ENCODE measurements around the gene EIF2A. TPM values are rescaled to one million over a fixed set of nuclear protein-coding genes. Genes with fewer than 3 reads are reported as not detected.

The EIF2A gene
- total RNA-seq, 4 donors from 2014 or later = 98.4 to 178 (median 140) TPM

DNA sequence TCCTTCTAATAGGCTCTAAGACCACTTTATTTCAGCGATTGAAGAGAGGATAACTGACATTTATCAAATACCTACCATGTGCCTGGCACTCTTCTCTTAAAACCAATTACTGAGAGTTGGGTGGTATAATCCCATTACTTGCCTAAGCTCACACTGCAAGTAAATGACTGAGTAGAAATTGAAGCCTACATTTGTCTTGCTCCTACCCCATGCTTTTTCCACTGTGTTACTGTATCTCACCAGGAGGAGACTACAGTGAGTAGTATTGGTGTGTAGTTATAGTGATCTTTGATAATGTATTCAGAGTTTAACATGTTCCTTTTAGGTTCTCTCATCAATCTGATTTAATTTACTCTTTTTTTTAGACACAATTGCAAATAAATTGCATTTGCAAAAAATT is 20.7 kb downstream of the EIF2A start:
- Histone ChIP-seq H3K27ac (no peak overlapping the region), H3K4me3 (no peak overlapping the region), H3K27me3 (no peaks in the 10 kb centered on the region), H3K4me1 (no peaks in the 10 kb centered on the region), H3K9me3 (no peaks in the 10 kb centered on the region), H3K36me3 (peaks cover 7 to 94% of the 10 kb centered on the region in 2 donors)
- TF ChIP-seq CTCF (IDR thresholded peaks at IDR 0.05) (no peak), POLR2A (IDR thresholded peaks at IDR 0.05) (no peak), EP300 (IDR thresholded peaks at IDR 0.05) (no peak), POLR2AphosphoS5 (IDR thresholded peaks at IDR 0.05) (no peak)
- ATAC-seq = no peak
- WGBS, 2 donors (ENCODE audit: low coverage in 1 of 2) = 94 to 100% methylated on average over 1 of the region's 1 CpG

GRCh38 chr3:150577855-150578254 is 31.3 kb downstream of the EIF2A start:
- no peak for TF ChIP-seq POLR2A (IDR thresholded peaks at IDR 0.05)
- TF ChIP-seq EP300 (IDR thresholded peaks at IDR 0.05) = no peak
- no peak for TF ChIP-seq POLR2AphosphoS5 (IDR thresholded peaks at IDR 0.05)
- TF ChIP-seq CTCF (IDR thresholded peaks at IDR 0.05) = no peak
- peaks cover 0 to 81% of the 10 kb centered on the region in 2 donors for H3K36me3 ChIP-seq
- no peak for ATAC-seq

DNA sequence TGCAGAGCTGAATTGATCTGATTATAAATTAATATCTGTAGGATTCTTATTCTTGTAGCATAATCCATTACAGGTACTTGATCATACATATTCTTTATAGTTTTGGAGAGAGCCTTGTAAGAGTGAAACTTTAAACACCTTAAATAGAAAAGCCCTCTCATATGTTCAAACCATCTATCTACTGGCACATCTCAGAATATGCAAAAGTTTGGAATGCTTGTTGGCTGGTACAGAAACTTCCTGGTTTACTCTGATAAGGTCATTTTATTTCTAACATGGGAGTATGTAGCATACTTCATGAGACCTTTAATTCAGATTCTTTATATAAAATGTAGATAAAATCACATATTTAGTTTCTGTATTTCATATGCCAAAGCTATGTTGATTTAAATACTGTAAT is 34.6 kb downstream of the EIF2A start:
- peaks cover 3 to 82% of the 10 kb centered on the region in 2 donors for H3K36me3 ChIP-seq
- ATAC-seq = no peak
- TF ChIP-seq POLR2A (IDR thresholded peaks at IDR 0.05) (no peak), POLR2AphosphoS5 (IDR thresholded peaks at IDR 0.05) (no peak), CTCF (IDR thresholded peaks at IDR 0.05) (no peak), EP300 (IDR thresholded peaks at IDR 0.05) (no peak)
- no peak overlapping the region for H3K4me3 ChIP-seq
- no peaks in the 10 kb centered on the region for H3K27me3 ChIP-seq
- no peaks in the 10 kb centered on the region for H3K4me1 ChIP-seq
- H3K9me3 ChIP-seq = no peaks in the 10 kb centered on the region
- H3K27ac ChIP-seq = no peak overlapping the region

More at GRCh38 chr3:150577855-150578254, 31.3 kb downstream of the EIF2A start:
- 48 to 77% methylated on average over 1 of the region's 1 CpG for whole genome bisulfite sequencing, 2 donors (ENCODE audit: low coverage in 1 of 2)
- no peak overlapping the region for H3K27ac ChIP-seq
- H3K27me3 ChIP-seq = no peaks in the 10 kb centered on the region
- no peaks in the 10 kb centered on the region for H3K4me1 ChIP-seq
- H3K4me3 ChIP-seq = no peak overlapping the region
- no peaks in the 10 kb centered on the region for H3K9me3 ChIP-seq

DNA sequence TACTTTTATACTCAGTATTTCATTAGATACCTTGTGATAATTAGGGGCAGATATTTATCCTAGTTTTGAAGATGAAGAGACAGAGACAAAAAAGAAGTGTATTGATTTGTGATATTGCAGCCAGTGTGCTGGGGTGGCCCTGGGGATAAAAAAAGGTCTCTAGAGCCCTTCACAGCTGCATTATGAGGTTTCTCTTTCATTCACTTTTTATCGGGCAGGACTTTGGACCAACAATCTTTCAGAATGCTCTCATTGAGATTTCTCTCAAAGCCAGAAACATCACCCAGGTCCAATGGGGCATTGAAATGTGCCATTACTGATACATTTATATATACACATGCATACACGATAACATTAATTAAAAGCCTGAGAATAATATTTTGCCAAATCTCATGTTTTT is 36.0 kb downstream of the EIF2A start:
- no peaks in the 10 kb centered on the region for H3K27me3 ChIP-seq
- ATAC-seq = no peak
- TF ChIP-seq CTCF (IDR thresholded peaks at IDR 0.05) = no peak
- TF ChIP-seq POLR2A (IDR thresholded peaks at IDR 0.05) = no peak
- TF ChIP-seq EP300 (IDR thresholded peaks at IDR 0.05) = no peak
- no peak for TF ChIP-seq POLR2AphosphoS5 (IDR thresholded peaks at IDR 0.05)
- WGBS, 2 donors (ENCODE audit: low coverage in 1 of 2) = 92 to 93% methylated on average over 2 of the region's 2 CpGs
- H3K4me1 ChIP-seq = no peaks in the 10 kb centered on the region
- H3K9me3 ChIP-seq = no peaks in the 10 kb centered on the region
- peaks cover 3 to 67% of the 10 kb centered on the region in 2 donors for H3K36me3 ChIP-seq
- no peak overlapping the region for H3K27ac ChIP-seq
- H3K4me3 ChIP-seq = no peak overlapping the region

- no peaks in the 10 kb centered on the region for H3K27me3 ChIP-seq
- no peaks in the 10 kb centered on the region for H3K9me3 ChIP-seq
- H3K4me1 ChIP-seq = no peaks in the 10 kb centered on the region
- no peak overlapping the region for H3K27ac ChIP-seq
- H3K36me3 ChIP-seq = peaks cover 3 to 65% of the 10 kb centered on the region in 2 donors
- no peak overlapping the region for H3K4me3 ChIP-seq
- no peak for ATAC-seq
- TF ChIP-seq POLR2A (IDR thresholded peaks at IDR 0.05) = no peak
- no peak for TF ChIP-seq EP300 (IDR thresholded peaks at IDR 0.05)
- TF ChIP-seq CTCF (IDR thresholded peaks at IDR 0.05) = no peak
- TF ChIP-seq POLR2AphosphoS5 (IDR thresholded peaks at IDR 0.05) = no peak
- 84 to 100% methylated on average over 1 of the region's 1 CpG for WGBS, 2 donors (ENCODE audit: low coverage in 1 of 2)
Observed at GRCh38 chr3:150583028-150583427, 36.4 kb downstream of the EIF2A start.

Data from gastroesophageal sphincter (tissue), 4 donors.